ENCODE results near the gene JAZF1.

JAZF1 gene

GRCh38 chr7:28181416-28181815 is 821 bp upstream of the JAZF1 start:
- no peaks in the 10 kb centered on the region for H3K27me3 Mint-ChIP-seq
- no peak for ATAC-seq (replicated peaks)
- DNase-seq: no peak
- H3K9me3 Mint-ChIP-seq: no peaks in the 10 kb centered on the region
- peaks cover 2 to 3% of the 10 kb centered on the region in 2 donors for H3K36me3 Mint-ChIP-seq
- peak overlapping the region; percentile 95 for H3K27ac Mint-ChIP-seq
- peak overlapping the region; percentile 87 to 91 for H3K4me3 Mint-ChIP-seq
- peaks cover 48 to 73% of the 10 kb centered on the region in 2 donors for H3K4me1 Mint-ChIP-seq

- peak; percentile 19 to 35 for ATAC-seq (replicated peaks)
Measured at GRCh38 chr7:28180031-28180363, 598 bp downstream of the JAZF1 start.

GRCh38 chr7:28179120-28180030 is 1.2 kb downstream of the JAZF1 start:
- ATAC-seq (replicated peaks) (peak; percentile 66 to 73), DNase-seq (peak; percentile 45)

More at GRCh38 chr7:28180031-28180363, 598 bp downstream of the JAZF1 start:
- no peak overlapping the region for H3K27ac Mint-ChIP-seq
- no peaks in the 10 kb centered on the region for H3K27me3 Mint-ChIP-seq
- peaks cover 0 to 2% of the 10 kb centered on the region in 2 donors for H3K36me3 Mint-ChIP-seq
- H3K4me3 Mint-ChIP-seq: peak overlapping the region in 1 of 2 donors; percentile 91
- H3K9me3 Mint-ChIP-seq: no peaks in the 10 kb centered on the region
- H3K4me1 Mint-ChIP-seq: peaks cover 54 to 77% of the 10 kb centered on the region in 2 donors
- no peak for DNase-seq

DNA sequence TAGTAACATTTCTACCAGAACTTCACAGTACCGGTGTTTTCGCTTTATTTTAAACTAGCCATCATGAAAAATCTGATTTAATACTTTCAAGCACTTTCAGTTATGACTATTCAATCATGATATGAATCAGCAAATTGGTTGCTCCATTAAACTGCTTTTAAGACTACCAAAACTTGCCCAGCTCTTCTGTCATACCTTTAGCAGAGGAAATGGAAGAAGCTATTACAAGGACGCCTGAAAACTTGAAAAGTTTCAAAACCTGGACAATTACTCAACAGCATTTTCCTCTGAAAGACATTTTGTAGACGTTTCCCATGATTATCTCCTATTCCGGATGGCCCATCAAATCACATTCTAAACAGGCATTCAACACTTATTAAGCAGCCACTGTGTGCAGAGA is 2.0 kb downstream of the JAZF1 start:
- Mint-ChIP-seq H3K27me3 (no peaks in the 10 kb centered on the region), H3K4me3 (peak overlapping the region; percentile 79 to 80), H3K9me3 (no peaks in the 10 kb centered on the region), H3K4me1 (peaks cover 49 to 78% of the 10 kb centered on the region in 2 donors), H3K27ac (peak overlapping the region; percentile 89), H3K36me3 (peaks cover 0 to 2% of the 10 kb centered on the region in 2 donors)
- no peak for DNase-seq
- ATAC-seq (replicated peaks): no peak

More at GRCh38 chr7:28179120-28180030, 1.2 kb downstream of the JAZF1 start:
- no peaks in the 10 kb centered on the region for H3K27me3 Mint-ChIP-seq
- H3K4me1 Mint-ChIP-seq: peaks cover 52 to 77% of the 10 kb centered on the region in 2 donors
- H3K27ac Mint-ChIP-seq: peak overlapping the region; percentile 89
- peak overlapping the region; percentile 79 to 80 for H3K4me3 Mint-ChIP-seq
- peaks cover 0 to 2% of the 10 kb centered on the region in 2 donors for H3K36me3 Mint-ChIP-seq
- no peaks in the 10 kb centered on the region for H3K9me3 Mint-ChIP-seq

- Mint-ChIP-seq H3K27ac (peak overlapping the region; percentile 5), H3K9me3 (no peaks in the 10 kb centered on the region), H3K4me1 (peaks cover 49 to 73% of the 10 kb centered on the region in 2 donors), H3K36me3 (peaks cover 3 to 4% of the 10 kb centered on the region in 2 donors), H3K4me3 (no peak overlapping the region), H3K27me3 (no peaks in the 10 kb centered on the region)
- DNase-seq: no peak
- no peak for ATAC-seq (replicated peaks)
Measured at GRCh38 chr7:28177836-28178235, 2.8 kb downstream of the JAZF1 start.

DNA sequence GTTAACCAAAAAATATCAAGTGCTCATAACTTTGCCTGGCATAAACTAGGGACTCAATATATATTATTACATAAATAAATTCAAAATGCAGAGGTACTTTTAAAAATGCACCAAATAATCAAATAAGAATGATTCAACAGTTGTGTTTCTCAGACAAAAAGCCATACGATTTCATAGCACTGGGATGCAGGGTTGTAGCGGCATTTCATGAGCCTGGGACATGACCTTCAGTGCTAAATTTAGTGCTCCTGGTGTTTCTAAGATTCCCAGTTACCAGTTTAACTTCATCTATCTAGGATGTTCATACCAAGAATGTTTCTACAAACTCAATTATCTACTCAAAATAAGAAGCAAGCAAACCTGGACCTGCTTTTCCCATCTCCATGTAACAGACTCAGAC is 4.0 kb downstream of the JAZF1 start:
- Mint-ChIP-seq H3K4me1 (peaks cover 46 to 66% of the 10 kb centered on the region in 2 donors), H3K4me3 (no peak overlapping the region)

GRCh38 chr7:28176174-28176573 is 4.4 kb downstream of the JAZF1 start:
- no peak overlapping the region for H3K4me3 Mint-ChIP-seq
- H3K36me3 Mint-ChIP-seq: peaks cover 4 to 7% of the 10 kb centered on the region in 2 donors
- ATAC-seq (replicated peaks) (no peak), DNase-seq (no peak)
- no peaks in the 10 kb centered on the region for H3K9me3 Mint-ChIP-seq
- H3K27me3 Mint-ChIP-seq: no peaks in the 10 kb centered on the region
- peaks cover 45 to 68% of the 10 kb centered on the region in 2 donors for H3K4me1 Mint-ChIP-seq
- peak overlapping the region; percentile 42 for H3K27ac Mint-ChIP-seq

More for the DNA sequence above, 4.0 kb downstream of the JAZF1 start:
- Mint-ChIP-seq H3K9me3 (no peaks in the 10 kb centered on the region), H3K36me3 (peaks cover 4 to 7% of the 10 kb centered on the region in 2 donors), H3K27me3 (no peaks in the 10 kb centered on the region), H3K27ac (peak overlapping the region; percentile 42)
- DNase-seq (no peak), ATAC-seq (replicated peaks) (no peak)

- Mint-ChIP-seq H3K27me3 (no peaks in the 10 kb centered on the region), H3K4me1 (peaks cover 48 to 73% of the 10 kb centered on the region in 2 donors), H3K9me3 (no peaks in the 10 kb centered on the region), H3K27ac (no peak overlapping the region), H3K36me3 (peaks cover 4 to 10% of the 10 kb centered on the region in 2 donors), H3K4me3 (no peak overlapping the region)
- DNase-seq (no peak), ATAC-seq (replicated peaks) (no peak)
Measured at GRCh38 chr7:28174901-28175661, 5.5 kb downstream of the JAZF1 start.

GRCh38 chr7:28174442-28174841 is 6.2 kb downstream of the JAZF1 start:
- Mint-ChIP-seq H3K9me3 (no peaks in the 10 kb centered on the region), H3K4me1 (peaks cover 48 to 73% of the 10 kb centered on the region in 2 donors), H3K4me3 (no peak overlapping the region), H3K27ac (no peak overlapping the region), H3K27me3 (no peaks in the 10 kb centered on the region), H3K36me3 (peaks cover 4 to 10% of the 10 kb centered on the region in 2 donors)
- DNase-seq (no peak), ATAC-seq (replicated peaks) (no peak)

DNA sequence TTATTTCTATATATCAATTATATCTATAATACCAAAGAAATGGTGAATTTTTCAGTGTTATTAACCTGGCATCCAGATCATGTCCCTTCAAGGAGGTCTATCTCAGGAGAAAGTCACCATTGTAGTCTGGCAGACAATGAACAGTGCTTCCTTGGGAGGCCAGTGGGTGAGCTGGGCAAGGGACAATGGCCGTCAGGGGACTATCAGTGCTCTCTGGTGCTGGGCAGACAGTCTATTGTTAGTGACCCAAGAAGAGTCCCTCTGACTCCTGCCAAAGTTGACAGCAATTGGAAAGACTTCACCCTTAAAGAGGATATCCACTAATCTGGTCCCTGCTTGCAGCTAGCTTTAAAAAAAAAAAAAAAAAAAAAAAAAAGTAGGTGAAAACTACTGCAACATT is 7.1 kb downstream of the JAZF1 start:
- Mint-ChIP-seq H3K4me1 (peaks cover 51 to 76% of the 10 kb centered on the region in 2 donors), H3K27ac (no peak overlapping the region), H3K4me3 (no peak overlapping the region), H3K36me3 (peaks cover 4 to 13% of the 10 kb centered on the region in 2 donors), H3K9me3 (no peaks in the 10 kb centered on the region), H3K27me3 (no peaks in the 10 kb centered on the region)
- ATAC-seq (replicated peaks): no peak
- no peak for DNase-seq

DNA sequence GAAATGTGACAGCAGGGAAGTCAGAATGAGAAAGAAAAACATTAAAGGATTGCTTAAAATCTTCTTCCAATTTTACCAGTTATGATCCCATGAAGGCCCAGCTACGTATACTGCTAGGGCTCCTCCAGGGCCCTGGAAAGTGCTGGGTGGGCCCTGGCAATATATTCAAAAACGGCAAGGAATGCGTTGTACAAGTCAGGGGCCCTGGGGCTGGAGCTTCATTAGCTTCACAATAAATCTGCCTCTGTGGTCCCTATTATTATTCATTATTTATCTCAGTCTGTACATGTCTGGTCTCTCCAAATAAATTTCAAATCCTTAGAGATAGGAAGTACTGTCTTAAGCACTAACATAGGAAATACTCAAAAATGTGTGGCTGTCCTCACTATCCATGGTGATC is 7.6 kb downstream of the JAZF1 start:
- peaks cover 54 to 80% of the 10 kb centered on the region in 2 donors for H3K4me1 Mint-ChIP-seq
- DNase-seq (no peak), ATAC-seq (replicated peaks) (no peak)
- no peak overlapping the region for H3K4me3 Mint-ChIP-seq
- no peaks in the 10 kb centered on the region for H3K9me3 Mint-ChIP-seq
- H3K27me3 Mint-ChIP-seq: no peaks in the 10 kb centered on the region
- H3K27ac Mint-ChIP-seq: no peak overlapping the region
- H3K36me3 Mint-ChIP-seq: peaks cover 4 to 15% of the 10 kb centered on the region in 2 donors

DNA sequence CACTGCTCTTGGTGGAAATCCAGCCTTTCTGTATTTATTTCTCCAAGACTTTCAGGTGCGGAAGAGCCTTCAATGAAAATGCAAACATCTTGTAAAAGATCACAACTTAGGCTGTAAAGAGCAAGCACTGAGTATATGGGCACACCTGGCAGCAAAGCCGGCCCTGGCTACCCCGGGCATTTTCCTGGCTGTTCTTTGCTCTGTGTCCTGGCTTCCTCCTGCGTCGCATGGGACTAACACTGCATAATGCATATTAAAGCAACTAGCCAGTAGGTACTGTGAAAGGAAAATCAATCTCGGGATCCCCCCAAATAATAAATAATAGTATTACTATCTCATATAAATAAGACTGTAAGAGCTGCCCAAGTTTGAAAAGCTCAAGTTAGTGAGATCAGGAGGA is 9.9 kb downstream of the JAZF1 start:
- H3K4me1 Mint-ChIP-seq: peaks cover 52 to 74% of the 10 kb centered on the region in 2 donors
- peaks cover 2 to 15% of the 10 kb centered on the region in 2 donors for H3K36me3 Mint-ChIP-seq
- ATAC-seq (replicated peaks) (no peak), DNase-seq (no peak)
- no peaks in the 10 kb centered on the region for H3K9me3 Mint-ChIP-seq
- peak overlapping the region; percentile 75 for H3K27ac Mint-ChIP-seq
- H3K27me3 Mint-ChIP-seq: no peaks in the 10 kb centered on the region
- no peak overlapping the region for H3K4me3 Mint-ChIP-seq

GRCh38 chr7:28169230-28169629 is 11.4 kb downstream of the JAZF1 start:
- Mint-ChIP-seq H3K4me3 (peak overlapping the region in 1 of 2 donors; percentile 8), H3K36me3 (peaks cover 2 to 15% of the 10 kb centered on the region in 2 donors), H3K27ac (peak overlapping the region; percentile 65), H3K27me3 (no peaks in the 10 kb centered on the region), H3K9me3 (no peaks in the 10 kb centered on the region), H3K4me1 (peaks cover 48 to 74% of the 10 kb centered on the region in 2 donors)
- ATAC-seq (replicated peaks) (no peak), DNase-seq (no peak)

DNA sequence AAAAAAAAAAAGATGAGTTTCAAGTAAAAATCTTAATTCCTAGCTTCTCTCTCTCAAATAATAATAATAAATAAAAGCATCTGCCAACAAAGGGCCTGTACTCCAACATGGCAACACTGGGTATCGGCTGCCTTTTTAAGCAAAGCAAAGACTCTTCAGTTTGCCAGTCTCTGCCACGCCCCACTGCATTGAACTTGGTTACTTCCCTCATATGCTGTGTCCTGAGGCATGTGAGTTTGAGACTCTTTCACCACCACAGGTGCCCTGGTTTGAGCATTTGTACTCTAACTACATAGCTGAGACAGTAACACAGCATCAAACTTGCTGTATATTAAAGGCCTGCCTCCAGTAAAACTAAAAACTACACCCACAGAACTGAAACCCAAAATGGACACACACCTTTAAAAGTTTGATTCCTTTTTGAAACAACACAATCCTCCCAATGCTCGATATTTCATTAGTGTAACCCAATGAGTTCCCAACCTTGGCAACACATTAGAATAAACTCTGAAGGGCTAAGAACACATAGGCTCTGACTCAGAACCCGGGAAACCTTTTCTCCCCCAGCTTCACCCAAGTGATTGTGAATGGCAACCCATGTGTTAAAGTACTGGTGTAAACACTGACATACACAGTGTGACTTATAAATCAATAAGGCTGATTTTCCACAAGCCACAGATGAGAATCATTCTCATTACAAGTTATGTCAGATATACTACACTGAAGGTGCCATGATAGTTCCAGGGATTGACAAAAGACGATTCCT is 12.0 kb downstream of the JAZF1 start:
- ATAC-seq (replicated peaks) (peak; percentile 70 to 73), DNase-seq (no peak)
- no peaks in the 10 kb centered on the region for H3K27me3 Mint-ChIP-seq
- peaks cover 49 to 76% of the 10 kb centered on the region in 2 donors for H3K4me1 Mint-ChIP-seq
- H3K9me3 Mint-ChIP-seq: no peaks in the 10 kb centered on the region
- H3K36me3 Mint-ChIP-seq: peaks cover 2 to 15% of the 10 kb centered on the region in 2 donors
- peak overlapping the region; percentile 65 for H3K27ac Mint-ChIP-seq
- H3K4me3 Mint-ChIP-seq: peak overlapping the region; percentile 18 to 52

Measured in stimulated activated naive B cell treated with anti-CD40 and anti-IgM and Interleukin-4, amounts not matched to agents 10 μg/mL and 1 μg/mL and 100 μg/mL, for 72 hours (primary cell).